Smooth muscle cell (in vitro differentiated cells): Measurements from ENCODE around the gene THSD4. TPM values are rescaled to one million over a fixed set of nuclear protein-coding genes. Genes with fewer than 3 reads are reported as not detected.

Experiments
- DNase-seq: peaks from one replicate; lab custom pipeline; 2025; ENCODE audit not compliant: unreplicated experiment; lab: John Stamatoyannopoulos, UW
- H2AFZ ChIP-seq: fragments of 200-600 bp; sonication (generic); 2 replicates; pipeline ENCODE4 v1.6.0; 2016; ENCODE audit warnings: antibody characterized with exemption, low read depth, mild to moderate bottlenecking
- H3F3A ChIP-seq: fragments of 200-600 bp; sonication (generic); 2 replicates; pipeline ENCODE4 v1.6.0; 2017; ENCODE audit warnings: antibody characterized with exemption, low read depth
- H3K27ac ChIP-seq: fragments of 200-600 bp; sonication (generic); 2 replicates; pipeline ENCODE4 v1.5.1; 2016; ENCODE audit warnings: low read depth, mild to moderate bottlenecking
- H3K27me3 ChIP-seq: fragments of 200-600 bp; sonication (generic); 2 replicates; pipeline ENCODE4 v1.6.1; 2016; ENCODE audit warnings: low read depth, mild to moderate bottlenecking
- H3K36me3 ChIP-seq: fragments of 200-600 bp; sonication (generic); 2 replicates; pipeline ENCODE4 v1.5.1; 2016; ENCODE audit warnings: low read depth
- H3K4me1 ChIP-seq: fragments of 200-600 bp; sonication (generic); 2 replicates; pipeline ENCODE4 v1.5.1; 2016; ENCODE audit warnings: low read depth
- H3K4me2 ChIP-seq: fragments of 200-600 bp; sonication (generic); 2 replicates; pipeline ENCODE4 v1.6.0; 2016; ENCODE audit warnings: mild to moderate bottlenecking
- H3K4me3 ChIP-seq: fragments of 200-600 bp; sonication (generic); 2 replicates; pipeline ENCODE4 v1.5.1; 2016; ENCODE audit warnings: mild to moderate bottlenecking
- H3K79me2 ChIP-seq: fragments of 200-600 bp; sonication (generic); 2 replicates; pipeline ENCODE4 v1.6.0; 2016; ENCODE audit warnings: low read depth, mild to moderate bottlenecking
- H3K9ac ChIP-seq: fragments of 200-600 bp; sonication (generic); 2 replicates; pipeline ENCODE4 v1.6.0; 2016; ENCODE audit warnings: low read depth
- H3K9me3 ChIP-seq: fragments of 200-600 bp; sonication (generic); replicated peaks from 2 replicates; pipeline ENCODE4 v1.5.1; 2016; ENCODE audit warnings: low read depth
- H4K20me1 ChIP-seq: fragments of 200-600 bp; sonication (generic); 2 replicates; pipeline ENCODE4 v1.6.0; 2016; ENCODE audit warnings: low read depth
- WGBS: methylation state at CpG from one replicate; pipeline ENCODE4 v1.1.7; 2016; ENCODE audit warnings: low lambda C conversion rate; 5-methylcytosine and 5-hydroxymethylcytosine counted together
- polyA plus RNA-seq: library from polyadenylated mRNA; unstranded; fragments of >200 nt; fragmentation: Nextera tagmentation; extraction: Ambion mirVana; gene quantifications from 2 replicates; pipeline ENCODE4 v1.2.1, GENCODE V29; 2016
- total RNA-seq: library from RNA; depleted of rRNA; stranded (reverse); fragments of >200 nt; gene quantifications from 2 replicates; pipeline ENCODE4 v1.2.3, GENCODE V29; 2014
- TF ChIP-seq, protein P1 (sequence below): fragments of 200-600 bp; sonication (generic); IDR thresholded peaks from 2 replicates; pipeline ENCODE4 v1.5.1; 2017; ENCODE audit warnings: borderline replicate concordance, mild to moderate bottlenecking, antibody characterized with exemption; ENCODE audit not compliant: insufficient read depth, poor library complexity, severe bottlenecking

The THSD4 gene
- total and polyA plus RNA-seq, 2 experiments from 2014 or later: 2.5 to 4.1 TPM

GRCh38 chr15:71754660-71755059 is 639.4 kb downstream of the THSD4 start:
- no peaks in the 10 kb centered on the region for H4K20me1 ChIP-seq
- H3K4me1 ChIP-seq: no peaks in the 10 kb centered on the region
- TF ChIP-seq, protein P1, sequence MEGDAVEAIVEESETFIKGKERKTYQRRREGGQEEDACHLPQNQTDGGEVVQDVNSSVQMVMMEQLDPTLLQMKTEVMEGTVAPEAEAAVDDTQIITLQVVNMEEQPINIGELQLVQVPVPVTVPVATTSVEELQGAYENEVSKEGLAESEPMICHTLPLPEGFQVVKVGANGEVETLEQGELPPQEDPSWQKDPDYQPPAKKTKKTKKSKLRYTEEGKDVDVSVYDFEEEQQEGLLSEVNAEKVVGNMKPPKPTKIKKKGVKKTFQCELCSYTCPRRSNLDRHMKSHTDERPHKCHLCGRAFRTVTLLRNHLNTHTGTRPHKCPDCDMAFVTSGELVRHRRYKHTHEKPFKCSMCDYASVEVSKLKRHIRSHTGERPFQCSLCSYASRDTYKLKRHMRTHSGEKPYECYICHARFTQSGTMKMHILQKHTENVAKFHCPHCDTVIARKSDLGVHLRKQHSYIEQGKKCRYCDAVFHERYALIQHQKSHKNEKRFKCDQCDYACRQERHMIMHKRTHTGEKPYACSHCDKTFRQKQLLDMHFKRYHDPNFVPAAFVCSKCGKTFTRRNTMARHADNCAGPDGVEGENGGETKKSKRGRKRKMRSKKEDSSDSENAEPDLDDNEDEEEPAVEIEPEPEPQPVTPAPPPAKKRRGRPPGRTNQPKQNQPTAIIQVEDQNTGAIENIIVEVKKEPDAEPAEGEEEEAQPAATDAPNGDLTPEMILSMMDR: no peak
- no peak overlapping the region for H3K4me2 ChIP-seq
- no peak overlapping the region for H3K9ac ChIP-seq
- no peak overlapping the region for H2AFZ ChIP-seq
- DNase-seq: no peak
- H3K9me3 ChIP-seq: no peaks in the 10 kb centered on the region
- H3K27ac ChIP-seq: no peak overlapping the region
- H3K79me2 ChIP-seq: no peaks in the 10 kb centered on the region
- H3K36me3 ChIP-seq: no peaks in the 10 kb centered on the region
- H3K4me3 ChIP-seq: no peak overlapping the region
- no peaks in the 10 kb centered on the region for H3K27me3 ChIP-seq
- no peaks in the 10 kb centered on the region for H3F3A ChIP-seq

DNA sequence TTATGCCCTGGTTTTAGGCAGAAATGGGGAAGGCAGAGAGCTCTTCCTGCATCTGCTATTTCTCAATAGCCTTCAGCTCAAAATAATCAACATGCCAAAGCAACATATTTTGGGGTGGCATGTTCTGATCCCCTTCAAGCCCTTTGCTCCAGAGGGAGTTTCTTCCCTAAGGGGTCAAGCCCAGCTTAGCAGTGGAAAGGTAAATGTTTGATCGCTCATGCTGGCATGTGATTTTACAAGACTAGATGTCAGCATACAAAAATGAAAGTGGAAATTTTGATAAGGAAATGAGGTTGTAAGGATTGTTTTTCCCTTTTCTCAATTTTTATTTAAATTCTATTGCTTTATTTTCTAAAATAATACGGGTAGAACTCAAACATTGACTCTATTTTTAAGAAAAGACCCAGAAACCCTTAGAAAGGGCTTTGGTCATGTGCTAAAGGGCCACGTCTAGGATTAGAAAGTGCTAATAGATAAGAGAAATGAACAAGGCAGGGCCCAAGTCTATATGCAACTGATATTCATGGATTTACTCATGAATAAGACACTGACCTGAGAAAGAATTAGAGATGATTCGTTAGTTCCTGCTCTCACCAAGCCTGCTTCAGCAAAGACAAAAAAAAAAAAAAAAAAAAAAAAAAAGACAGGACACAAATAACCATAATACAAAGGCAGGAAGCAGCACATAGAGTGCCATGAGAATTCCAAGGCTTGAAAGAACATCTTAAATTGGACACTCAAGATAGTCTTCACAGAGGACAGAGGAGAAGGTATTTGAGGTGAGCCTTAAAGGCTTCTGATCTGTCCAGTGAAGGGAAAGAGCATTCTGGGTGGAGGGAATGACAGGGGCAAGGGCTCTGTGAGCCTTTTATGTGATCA is 640.1 kb downstream of the THSD4 start:
- TF ChIP-seq, protein P1: no peak

DNA sequence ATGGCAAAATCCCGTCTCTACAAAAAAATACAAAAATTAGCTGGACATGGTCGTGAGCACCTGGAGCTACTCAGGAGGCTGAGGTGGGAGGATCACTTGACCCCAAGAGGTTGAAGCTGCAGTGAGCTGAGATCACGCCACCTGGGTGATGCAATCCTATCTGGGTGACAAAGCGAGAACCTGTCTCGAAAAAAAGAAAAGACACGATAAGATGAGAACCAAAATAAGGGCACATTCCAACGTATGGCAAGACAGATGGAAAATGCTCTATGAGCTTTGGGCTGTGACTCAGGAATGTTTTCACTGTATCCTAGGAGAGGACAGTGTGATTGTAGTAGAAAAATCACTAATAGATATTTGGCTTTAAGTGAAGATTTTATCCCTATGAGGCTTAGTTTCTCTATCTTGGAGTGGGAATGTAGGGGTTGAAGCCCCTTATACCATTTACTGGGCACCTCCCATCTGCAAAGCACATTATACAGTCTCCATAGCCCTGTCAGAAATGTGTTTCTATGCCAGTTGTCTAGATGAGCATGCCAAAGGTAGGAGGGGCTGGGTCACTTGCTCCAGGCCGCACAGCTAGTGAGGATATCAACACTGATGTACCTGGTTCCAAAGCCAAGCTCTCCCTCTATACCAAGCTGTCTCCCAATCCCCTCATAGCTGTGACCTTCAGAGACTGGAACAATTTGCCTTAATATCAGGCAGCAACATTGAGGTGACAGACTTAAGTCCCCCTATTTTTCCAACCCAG is 641.5 kb downstream of the THSD4 start:
- no peaks in the 10 kb centered on the region for H3K9me3 ChIP-seq
- H3K27me3 ChIP-seq: no peaks in the 10 kb centered on the region
- no peak for DNase-seq
- no peaks in the 10 kb centered on the region for H4K20me1 ChIP-seq
- no peaks in the 10 kb centered on the region for H3K79me2 ChIP-seq
- TF ChIP-seq, protein P1: no peak
- H3K27ac ChIP-seq: no peak overlapping the region
- H3K9ac ChIP-seq: no peak overlapping the region
- H3K4me3 ChIP-seq: no peak overlapping the region
- WGBS: 94% methylated on average over 8 of the region's 8 CpGs
- no peak overlapping the region for H2AFZ ChIP-seq
- H3K4me2 ChIP-seq: no peak overlapping the region
- no peaks in the 10 kb centered on the region for H3K36me3 ChIP-seq
- no peaks in the 10 kb centered on the region for H3K4me1 ChIP-seq
- H3F3A ChIP-seq: no peaks in the 10 kb centered on the region

More for the DNA sequence above, 640.1 kb downstream of the THSD4 start:
- Histone ChIP-seq H3K9me3 (no peaks in the 10 kb centered on the region), H3K4me3 (no peak overlapping the region), H3F3A (no peaks in the 10 kb centered on the region), H3K4me1 (no peaks in the 10 kb centered on the region), H3K4me2 (no peak overlapping the region), H4K20me1 (no peaks in the 10 kb centered on the region), H3K79me2 (no peaks in the 10 kb centered on the region), H3K9ac (no peak overlapping the region), H3K36me3 (no peaks in the 10 kb centered on the region), H3K27ac (no peak overlapping the region), H3K27me3 (no peaks in the 10 kb centered on the region), H2AFZ (no peak overlapping the region)
- WGBS: 84% methylated on average over 4 of the region's 4 CpGs
- no peak for DNase-seq
